Astrocyte of the spinal cord (primary cell): Measurements from ENCODE around the gene OR4F6.

Experiments used
- DNase-seq: peaks from one replicate; pipeline ENCODE4 v3.0.0; 2011; ENCODE audit warnings: low read depth, low spot score
- H3K4me3 ChIP-seq: 2 replicates; pipeline ENCODE4 v1.5.1; 2011; ENCODE audit warnings: low read depth, mild to moderate bottlenecking, low read length, moderate library complexity
- in situ Hi-C: cut with HindIII; loops from 2 replicates; pipeline ENCODE4 v1.10.0; 2017; ENCODE audit warnings: low sequenced_read_pairs
- TF ChIP-seq, protein P1 (sequence below): IDR thresholded peaks from 2 replicates; pipeline ENCODE4 v1.5.1; 2012; ENCODE audit warnings: low read depth, mild to moderate bottlenecking, low read length, inconsistent platforms

Gene OR4F6

DNA sequence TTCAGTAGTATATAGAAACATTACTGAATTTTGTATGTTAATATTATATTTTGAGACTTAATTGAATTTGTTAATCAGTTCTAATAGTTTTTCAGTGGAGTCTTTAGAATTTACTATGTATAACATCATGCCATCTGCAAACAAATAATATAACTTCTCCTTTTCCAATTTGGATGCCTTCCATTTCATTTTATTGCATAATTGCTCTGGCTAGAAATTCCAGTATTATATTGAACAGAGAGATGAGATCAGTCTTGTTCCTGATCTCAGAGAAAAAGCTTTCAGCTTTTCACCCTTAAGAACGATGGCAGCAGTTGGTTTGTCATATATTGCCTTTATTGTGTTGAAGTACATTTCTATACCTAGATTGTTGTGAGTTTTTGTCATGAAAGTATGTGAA lies 49.0 kb downstream of the OR4F6 start:
- TF ChIP-seq, protein P1, sequence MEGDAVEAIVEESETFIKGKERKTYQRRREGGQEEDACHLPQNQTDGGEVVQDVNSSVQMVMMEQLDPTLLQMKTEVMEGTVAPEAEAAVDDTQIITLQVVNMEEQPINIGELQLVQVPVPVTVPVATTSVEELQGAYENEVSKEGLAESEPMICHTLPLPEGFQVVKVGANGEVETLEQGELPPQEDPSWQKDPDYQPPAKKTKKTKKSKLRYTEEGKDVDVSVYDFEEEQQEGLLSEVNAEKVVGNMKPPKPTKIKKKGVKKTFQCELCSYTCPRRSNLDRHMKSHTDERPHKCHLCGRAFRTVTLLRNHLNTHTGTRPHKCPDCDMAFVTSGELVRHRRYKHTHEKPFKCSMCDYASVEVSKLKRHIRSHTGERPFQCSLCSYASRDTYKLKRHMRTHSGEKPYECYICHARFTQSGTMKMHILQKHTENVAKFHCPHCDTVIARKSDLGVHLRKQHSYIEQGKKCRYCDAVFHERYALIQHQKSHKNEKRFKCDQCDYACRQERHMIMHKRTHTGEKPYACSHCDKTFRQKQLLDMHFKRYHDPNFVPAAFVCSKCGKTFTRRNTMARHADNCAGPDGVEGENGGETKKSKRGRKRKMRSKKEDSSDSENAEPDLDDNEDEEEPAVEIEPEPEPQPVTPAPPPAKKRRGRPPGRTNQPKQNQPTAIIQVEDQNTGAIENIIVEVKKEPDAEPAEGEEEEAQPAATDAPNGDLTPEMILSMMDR, result no peak
- H3K4me3 ChIP-seq, result no peak overlapping the region
- in situ Hi-C loops, result no loop called here
- no peak for DNase-seq
